ENCODE measurements around the gene A3GALT2.
A peak's percentile ranks its signal among the peaks of the same experiment; 100 is the strongest.

Gene A3GALT2

GRCh38 chr1:33320619-33321165 is at the start of gene A3GALT2:
Gene A3GALT2, minus strand, starts transcription at chr1:33321098. Its CDS starts 0 bp downstream, at chr1:33321098.
- DNase-seq (ENCODE audit: low spot score), result no peak

GRCh38 chr1:33370301-33370700 is 49.4 kb upstream of the A3GALT2 start:
- DNase-seq (ENCODE audit: low spot score), result no peak

GRCh38 chr1:33369764-33370163 is 48.9 kb upstream of the A3GALT2 start:
- DNase-seq (ENCODE audit: low spot score), result no peak

- DNase-seq (ENCODE audit: low spot score), result no peak
Observed at GRCh38 chr1:33369081-33369480, 48.2 kb upstream of the A3GALT2 start.

GRCh38 chr1:33368431-33368830 is 47.5 kb upstream of the A3GALT2 start:
- no peak for DNase-seq (ENCODE audit: low spot score)

GRCh38 chr1:33367485-33368405 is 46.8 kb upstream of the A3GALT2 start:
- peak; percentile 79 for DNase-seq (ENCODE audit: low spot score)

GRCh38 chr1:33366762-33367484 is 46.0 kb upstream of the A3GALT2 start:
- DNase-seq (ENCODE audit: low spot score), result no peak

GRCh38 chr1:33365560-33365997 is 44.7 kb upstream of the A3GALT2 start:
- peak; percentile 73 for DNase-seq (ENCODE audit: low spot score)

GRCh38 chr1:33364565-33364918 is 43.6 kb upstream of the A3GALT2 start:
- no peak for DNase-seq (ENCODE audit: low spot score)

GRCh38 chr1:33363470-33363861 is 42.6 kb upstream of the A3GALT2 start:
- no peak for DNase-seq (ENCODE audit: low spot score)

- DNase-seq (ENCODE audit: low spot score), result no peak
Observed at GRCh38 chr1:33363021-33363420, 42.1 kb upstream of the A3GALT2 start.

GRCh38 chr1:33361532-33362235 is 40.8 kb upstream of the A3GALT2 start:
- no peak for DNase-seq (ENCODE audit: low spot score)

- DNase-seq (ENCODE audit: low spot score), result no peak
Observed at GRCh38 chr1:33360367-33360766, 39.5 kb upstream of the A3GALT2 start.

- no peak for DNase-seq (ENCODE audit: low spot score)
Observed at GRCh38 chr1:33359931-33360330, 39.0 kb upstream of the A3GALT2 start.

- no peak for DNase-seq (ENCODE audit: low spot score)
Observed at GRCh38 chr1:33358795-33359503, 38.1 kb upstream of the A3GALT2 start.

GRCh38 chr1:33358114-33358794 is 37.4 kb upstream of the A3GALT2 start:
- DNase-seq (ENCODE audit: low spot score), result no peak

- no peak for DNase-seq (ENCODE audit: low spot score)
Observed at GRCh38 chr1:33357099-33357498, 36.2 kb upstream of the A3GALT2 start.

GRCh38 chr1:33354707-33355316 is 33.9 kb upstream of the A3GALT2 start:
- no peak for DNase-seq (ENCODE audit: low spot score)

- no peak for DNase-seq (ENCODE audit: low spot score)
Observed at GRCh38 chr1:33353531-33353930, 32.6 kb upstream of the A3GALT2 start.

GRCh38 chr1:33351281-33351660 is 30.4 kb upstream of the A3GALT2 start:
- DNase-seq (ENCODE audit: low spot score), result no peak

Measured in kidney tubule cell (primary cell).